K562 (cell line): ENCODE measurements around the gene CST3. TPM values are rescaled to one million over a fixed set of nuclear protein-coding genes. Genes with fewer than 3 reads are reported as not detected.

Experiments
- ATF7 ChIP-seq: fragments of 450-650 bp; IDR thresholded peaks from 2 replicates; pipeline ENCODE4 v1.7.1; 2014; ENCODE audit warnings: mild to moderate bottlenecking, moderate library complexity
- BHLHE40 ChIP-seq: IDR thresholded peaks from 2 replicates; pipeline ENCODE4 v1.6.1; 2011; ENCODE audit warnings: low read length, improper control_type of control experiment
- CREM ChIP-seq: IDR thresholded peaks from 2 replicates; pipeline ENCODE4 v1.6.1; 2014; ENCODE audit warnings: antibody characterized with exemption, low read depth
- ETV6 ChIP-seq, 3 experiments: fragments of 150-350 bp in 1 of 3; sonication (generic) in 1 of 3; formaldehyde crosslinking in 1 of 3; IDR thresholded peaks; 2 replicates each; pipeline versions ENCODE4 v1.6.1 to v1.8.0; 2014 to 2022; ENCODE audit warnings: borderline replicate concordance in 2 of 3, low read depth in 2 of 3, antibody characterized with exemption in 1 of 3, low read length in 1 of 3, mild to moderate bottlenecking in 1 of 3, missing genetic modification reagents in 1 of 3
- GABPB1 ChIP-seq: sonication (generic); formaldehyde crosslinking; IDR thresholded peaks from 2 replicates; pipeline ENCODE4 v1.8.0; 2022; ENCODE audit warnings: mild to moderate bottlenecking, missing genetic modification reagents
- ID3 ChIP-seq, 2 experiments: fragments of 250-450 bp in 1 of 2; fragments of 450-650 bp in 1 of 2; sonication (Bioruptor Pico) in 1 of 2; IDR thresholded peaks; 2 replicates each; pipeline versions ENCODE4 v1.6.1 to v1.8.0; 2016 to 2021; ENCODE audit warnings: mild to moderate bottlenecking in 2 of 2, moderate library complexity in 2 of 2, missing compliant biosample characterization in 1 of 2, missing genetic modification characterization in 1 of 2
- MAZ ChIP-seq, 2 experiments: fragments of 450-650 bp in 1 of 2; sonication (generic) in 1 of 2; formaldehyde crosslinking; IDR thresholded peaks in 1 of 2; conservative IDR thresholded peaks in 1 of 2; 2 replicates each; pipeline versions ENCODE4 v1.4.0 to v1.5.0; 2020; ENCODE audit warnings: mild to moderate bottlenecking in 1 of 2, missing genetic modification reagents in 1 of 2
- MCM3 ChIP-seq: fragments of 450-650 bp; IDR thresholded peaks from 2 replicates; pipeline ENCODE4 v1.6.1; 2016
- MGA ChIP-seq: fragments of 450-650 bp; IDR thresholded peaks from 2 replicates; pipeline ENCODE4 v1.6.1; 2016; ENCODE audit warnings: mild to moderate bottlenecking, moderate library complexity
- NUFIP1 ChIP-seq: fragments of 450-650 bp; IDR thresholded peaks from 2 replicates; pipeline ENCODE4 v1.6.1; 2018; ENCODE audit not compliant: partially characterized antibody
- ZBTB5 ChIP-seq: fragments of 450-650 bp; IDR thresholded peaks from 2 replicates; pipeline ENCODE4 v1.6.1; 2017; ENCODE audit warnings: antibody characterized with exemption
- ZNF589 ChIP-seq: fragments of 200-800 bp; sonication (Bioruptor generic); IDR thresholded peaks from 2 replicates; pipeline ENCODE4 v1.6.1; 2016; ENCODE audit warnings: low read depth, missing genetic modification characterization, missing compliant biosample characterization
- polyA plus RNA-seq, 8 experiments: library from polyadenylated mRNA; depleted of rRNA in 4 of 8; stranded (reverse) in 5 of 8; unstranded in 3 of 8; fragments of >200 nt; fragmentation: Nextera tagmentation in 2 of 8; fragmentation: Illumina TruSeq in 1 of 8; extraction: Ambion mirVana in 2 of 8; extraction: Trizol in 1 of 8; gene quantifications; 2 replicates each; pipeline versions ENCODE4 v1.2.1 to v1.2.3, GENCODE V29; 2011 to 2014; ENCODE audit warnings: inconsistent platforms in 1 of 8, missing spikeins in 1 of 8
- total RNA-seq, 7 experiments: library from RNA; depleted of rRNA in 6 of 7; stranded (reverse); fragments of >200 nt in 6 of 7; fragmentation: Illumina TruSeq in 2 of 7; extraction: Trizol in 2 of 7; gene quantifications; 2 replicates each; pipeline versions ENCODE4 v1.2.1 to v1.2.3, GENCODE V29; 2011 to 2021; ENCODE audit warnings: low replicate concordance in 1 of 7

Gene CST3
- total and polyA plus RNA-seq, 9 of the 15 experiments (the other 6 are each of a cell fraction or from before 2014, with no cell fraction given) = 8.7 to 113 (median 48.5) TPM

- TF ChIP-seq MGA = 0 out of 2 replicates have a peak, but pooled peaks have one; percentile 16
- TF ChIP-seq ETV6 (IDR thresholded peaks at IDR 0.05; ENCODE audit: borderline replicate concordance in 1 of 2, low read depth in 2 of 2, low read length in 1 of 2) = no peak
- no peak for TF ChIP-seq ETV6 (CRISPR knock-in tag; IDR thresholded peaks at IDR 0.05; ENCODE audit: borderline replicate concordance)
- no peak for TF ChIP-seq GABPB1
- TF ChIP-seq ID3 (CRISPR knock-in tag; IDR thresholded peaks at IDR 0.05) = no peak
- TF ChIP-seq ID3 (tag; IDR thresholded peaks at IDR 0.05) = no peak
- peak; percentile 31; the same call in 1 of the 2 replicates for TF ChIP-seq ZBTB5
- no peak for TF ChIP-seq MCM3
- TF ChIP-seq NUFIP1 = no peak
- TF ChIP-seq BHLHE40 = peak; percentile 58
- no peak for TF ChIP-seq CREM
- TF ChIP-seq ZNF589 (CRISPR knock-in tag) = no peak
- peak; percentile 91 for TF ChIP-seq ATF7
- no peak for TF ChIP-seq MAZ (CRISPR knock-in tag; conservative IDR thresholded peaks at IDR 0.05 in 1 of 2, IDR thresholded peaks at IDR 0.05 in 1 of 2)
Observed at GRCh38 chr20:23659989-23660837, 22.5 kb upstream of the CST3 start (continued).
